HepG2 (cell line): ENCODE measurements around the gene HLA-DMB. TPM values are rescaled to one million over a fixed set of nuclear protein-coding genes. Genes with fewer than 3 reads are reported as not detected.
A peak's percentile ranks its signal among the peaks of the same experiment; 100 is the strongest.

Experiments used
- AHDC1 ChIP-seq: sonication (generic); formaldehyde crosslinking; IDR thresholded peaks from 2 replicates; pipeline ENCODE4 v1.5.1; 2020; ENCODE audit warnings: mild to moderate bottlenecking, missing genetic modification reagents, borderline replicate concordance
- CREB1 ChIP-seq, 2 experiments: fragments of 450-650 bp in 1 of 2; IDR thresholded peaks; 2 replicates each; pipeline ENCODE4 v1.6.1; 2016 to 2017; ENCODE audit warnings: control low read depth in 1 of 2, mild to moderate bottlenecking in 1 of 2, missing compliant biosample characterization in 1 of 2, missing genetic modification characterization in 1 of 2
- EED ChIP-seq: sonication (generic); formaldehyde crosslinking; IDR thresholded peaks from 2 replicates; pipeline ENCODE4 v1.5.0; 2020; ENCODE audit warnings: mild to moderate bottlenecking, missing genetic modification reagents
- GTF3A ChIP-seq: sonication (generic); formaldehyde crosslinking; conservative IDR thresholded peaks from 2 replicates; pipeline ENCODE4 v1.4.0; 2020; ENCODE audit warnings: mild to moderate bottlenecking, missing genetic modification reagents
- HDAC1 ChIP-seq: sonication (generic); formaldehyde crosslinking; IDR thresholded peaks from 2 replicates; pipeline ENCODE4 v1.5.1; 2020; ENCODE audit warnings: mild to moderate bottlenecking, missing genetic modification reagents
- HNRNPL ChIP-seq: fragments of 200-400 bp; formaldehyde crosslinking; IDR thresholded peaks from 2 replicates; pipeline ENCODE4 v1.6.1; 2017; ENCODE audit warnings: mild to moderate bottlenecking, low read depth, low read length
- KDM5B ChIP-seq: sonication (generic); formaldehyde crosslinking; IDR thresholded peaks from 2 replicates; pipeline ENCODE4 v1.4.0; 2020; ENCODE audit warnings: missing genetic modification reagents, mild to moderate bottlenecking, borderline replicate concordance
- NFKB2 ChIP-seq: sonication (generic); formaldehyde crosslinking; IDR thresholded peaks from 2 replicates; pipeline ENCODE4 v1.4.0; 2020; ENCODE audit warnings: missing genetic modification reagents, borderline replicate concordance
- NPAS2 ChIP-seq: sonication (generic); formaldehyde crosslinking; IDR thresholded peaks from 2 replicates; pipeline ENCODE4 v1.8.0; 2022; ENCODE audit warnings: mild to moderate bottlenecking, missing genetic modification reagents, borderline replicate concordance
- PHF21A ChIP-seq: sonication (generic); formaldehyde crosslinking; IDR thresholded peaks from 2 replicates; pipeline ENCODE4 v1.5.0; 2020; ENCODE audit warnings: mild to moderate bottlenecking, missing genetic modification reagents
- POLR2A ChIP-seq, 2 experiments: IDR thresholded peaks; 2 replicates each; pipeline ENCODE4 v1.6.1; 2011; ENCODE audit warnings: low read depth in 2 of 2, low read length in 2 of 2, mild to moderate bottlenecking in 1 of 2, moderate library complexity in 1 of 2; ENCODE audit not compliant: insufficient read depth in 1 of 2
- SALL2 ChIP-seq: sonication (generic); formaldehyde crosslinking; IDR thresholded peaks from 2 replicates; pipeline ENCODE4 v1.8.1; 2023; ENCODE audit warnings: mild to moderate bottlenecking, missing genetic modification reagents, inconsistent platforms
- SNAI1 ChIP-seq: sonication (generic); formaldehyde crosslinking; IDR thresholded peaks from 2 replicates; pipeline ENCODE4 v1.5.0; 2020; ENCODE audit warnings: mild to moderate bottlenecking, missing genetic modification reagents, borderline replicate concordance
- SRSF1 ChIP-seq: fragments of 200-400 bp; formaldehyde crosslinking; optimal IDR thresholded peaks from 2 replicates; pipeline ENCODE3; 2017; ENCODE audit warnings: mild to moderate bottlenecking, low read depth, low read length, moderate library complexity
- ZBTB20 ChIP-seq: sonication (generic); formaldehyde crosslinking; IDR thresholded peaks from 2 replicates; pipeline ENCODE4 v1.8.1; 2023; ENCODE audit warnings: missing genetic modification reagents, low read depth, mild to moderate bottlenecking, borderline replicate concordance
- ZBTB21 ChIP-seq: sonication (generic); formaldehyde crosslinking; IDR thresholded peaks from 2 replicates; pipeline ENCODE4 v1.4.0; 2020; ENCODE audit warnings: missing genetic modification reagents
- ZNF180 ChIP-seq: sonication (generic); formaldehyde crosslinking; IDR thresholded peaks from 2 replicates; pipeline ENCODE4 v1.4.0; 2020; ENCODE audit warnings: low read depth, missing genetic modification reagents, borderline replicate concordance
- ZNF33B ChIP-seq: sonication (generic); formaldehyde crosslinking; IDR thresholded peaks from 2 replicates; pipeline ENCODE4 v1.5.1; 2020; ENCODE audit warnings: mild to moderate bottlenecking, missing genetic modification reagents
- ZNF513 ChIP-seq: sonication (generic); formaldehyde crosslinking; conservative IDR thresholded peaks from 2 replicates; pipeline ENCODE4 v1.5.0; 2020; ENCODE audit warnings: missing genetic modification reagents
- ZNF556 ChIP-seq: sonication (generic); formaldehyde crosslinking; IDR thresholded peaks from 2 replicates; pipeline ENCODE4 v1.4.0; 2020; ENCODE audit warnings: mild to moderate bottlenecking, missing genetic modification reagents, borderline replicate concordance
- ZNF703 ChIP-seq: sonication (generic); formaldehyde crosslinking; IDR thresholded peaks from 2 replicates; pipeline ENCODE4 v1.5.1; 2020; ENCODE audit warnings: missing genetic modification reagents, mild to moderate bottlenecking, moderate library complexity, borderline replicate concordance
- ZNF747 ChIP-seq: sonication (generic); formaldehyde crosslinking; IDR thresholded peaks from 2 replicates; pipeline ENCODE4 v1.8.1; 2023; ENCODE audit warnings: missing genetic modification reagents, mild to moderate bottlenecking, borderline replicate concordance
- ZNF776 ChIP-seq: sonication (generic); formaldehyde crosslinking; IDR thresholded peaks from 2 replicates; pipeline ENCODE4 v1.4.0; 2020; ENCODE audit warnings: mild to moderate bottlenecking, missing genetic modification reagents
- polyA plus RNA-seq, 8 experiments: library from polyadenylated mRNA; depleted of rRNA in 3 of 8; stranded (reverse) in 7 of 8; unstranded in 1 of 8; fragments of >200 nt; fragmentation: Illumina TruSeq in 4 of 8; extraction: Trizol in 4 of 8; gene quantifications; 2 replicates each; pipeline versions ENCODE4 v1.2.1 to v1.2.3, GENCODE V29; 2011 to 2016; ENCODE audit warnings: low read depth in 4 of 8, missing spikeins in 1 of 8, mixed read lengths in 1 of 8; ENCODE audit not compliant: insufficient read depth in 1 of 8
- total RNA-seq, 5 experiments: library from RNA; depleted of rRNA; stranded (reverse); fragments of >200 nt; fragmentation: Illumina TruSeq; extraction: Trizol; gene quantifications; 2 replicates each; pipeline ENCODE4 v1.2.3, GENCODE V29; 2016; ENCODE audit warnings: low read depth in 1 of 5

HLA-DMB gene
- total and polyA plus RNA-seq, 2 of the 13 experiments (the other 11 are each of a cell fraction or from before 2014, with no cell fraction given): not detected

DNA sequence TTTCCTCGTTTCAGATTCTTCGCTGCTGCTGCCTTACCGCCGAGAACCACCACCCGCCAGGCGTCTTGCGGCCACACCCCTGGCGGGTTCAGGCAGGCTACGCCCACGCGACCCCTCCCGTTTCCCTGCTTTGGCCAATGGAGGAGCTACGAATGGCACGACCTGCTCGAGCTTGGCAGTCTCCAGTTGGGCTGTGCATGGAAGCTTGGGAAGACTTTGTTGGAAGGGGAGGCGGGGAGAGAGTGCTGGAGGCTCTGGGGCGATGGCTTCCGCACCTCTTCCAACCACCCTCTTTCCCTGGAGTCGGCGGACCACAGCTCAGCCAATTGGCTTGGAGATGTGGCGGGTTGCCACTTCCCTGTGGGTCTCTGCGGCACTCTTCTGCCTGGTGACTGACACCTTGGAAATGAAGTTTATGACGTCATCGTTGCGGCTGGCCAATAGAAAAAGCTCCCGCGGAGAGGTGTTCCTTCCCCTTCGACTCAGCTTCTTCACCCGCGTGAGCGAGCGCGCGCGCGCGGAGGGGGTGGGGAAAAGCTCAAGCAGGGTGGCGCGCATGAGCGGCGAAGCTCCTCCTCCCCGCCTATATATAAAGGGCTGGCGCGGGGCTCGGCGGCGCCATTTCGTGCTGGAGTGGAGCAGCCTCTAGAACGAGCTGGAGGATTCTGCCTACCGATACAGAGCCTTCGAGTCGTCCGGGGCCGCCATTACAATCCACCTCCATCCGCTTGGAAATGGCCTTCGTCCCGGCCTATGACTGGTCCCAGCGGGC is 30.9 kb upstream of the HLA-DMB start (continued):
- TF ChIP-seq SRSF1 (peak; percentile 97), NFKB2 (peak; percentile 87), SNAI1 (no peak; the same call in 1 of the 2 replicates), POLR2A (IDR thresholded peaks at IDR 0.05; ENCODE audit: insufficient read depth in 1 of 2, low read depth in 2 of 2, low read length in 2 of 2) (peak in 1 of 2 experiments; percentile 100; a peak in 2 of 4 replicates), EED (CRISPR knock-in tag) (no peak), NPAS2 (CRISPR knock-in tag) (peak; percentile 70; the same call in 1 of the 2 replicates), HDAC1 (CRISPR knock-in tag) (no peak), PHF21A (CRISPR knock-in tag) (peak; percentile 84), ZNF747 (CRISPR knock-in tag) (0 out of 2 replicates have a peak, but pooled peaks have one; percentile 15), SALL2 (peak; percentile 83), ZNF703 (no peak), KDM5B (CRISPR knock-in tag) (no peak), ZBTB21 (CRISPR knock-in tag) (peak; percentile 92), AHDC1 (CRISPR knock-in tag) (no peak), ZNF556 (CRISPR knock-in tag) (peak; percentile 73; the same call in 1 of the 2 replicates), ZNF776 (CRISPR knock-in tag) (no peak; the same call in 1 of the 2 replicates), ZNF33B (peak; percentile 70), CREB1 (IDR thresholded peaks at IDR 0.05) (peak; percentile 100), CREB1 (CRISPR knock-in tag; IDR thresholded peaks at IDR 0.05) (no peak), GTF3A (CRISPR knock-in tag) (0 out of 2 replicates have a peak, but pooled peaks have one; percentile 20), ZBTB20 (CRISPR knock-in tag) (no peak; the same call in 1 of the 2 replicates), ZNF180 (CRISPR knock-in tag) (peak; percentile 90; the same call in 1 of the 2 replicates), HNRNPL (peak; percentile 82), ZNF513 (0 out of 2 replicates have a peak, but pooled peaks have one; percentile 39)
